SK-N-SH treated with all-trans-retinoic acid at 6 μM for 48 hours (cell line): ENCODE data around the gene C12orf42.

ENCODE experiments used
- ARNTL ChIP-seq: fragments of 450-650 bp; formaldehyde crosslinking; IDR thresholded peaks from 2 replicates; pipeline ENCODE4 v1.5.0; 2020; ENCODE audit warnings: low read depth, mild to moderate bottlenecking, moderate library complexity, borderline replicate concordance
- OSR1 ChIP-seq: fragments of 250-450 bp; sonication (Bioruptor Pico); IDR thresholded peaks from 2 replicates; pipeline ENCODE4 v1.8.0; 2022; ENCODE audit warnings: moderate library complexity, mild to moderate bottlenecking, inconsistent platforms
- RARB ChIP-seq: fragments of 250-450 bp; sonication (Bioruptor Pico); IDR thresholded peaks from 2 replicates; pipeline ENCODE4 v1.8.0; 2021; ENCODE audit warnings: mild to moderate bottlenecking, moderate library complexity
- SNAI2 ChIP-seq: fragments of 250-450 bp; sonication (Bioruptor Pico); IDR thresholded peaks from 2 replicates; pipeline ENCODE4 v1.5.0; 2020; ENCODE audit warnings: mild to moderate bottlenecking, moderate library complexity
- TCF4 ChIP-seq: fragments of 250-450 bp; sonication (Bioruptor Pico); IDR thresholded peaks from 2 replicates; pipeline ENCODE4 v1.8.0; 2021; ENCODE audit warnings: mild to moderate bottlenecking, moderate library complexity, borderline replicate concordance
- ZC3H10 ChIP-seq: fragments of 250-450 bp; sonication (Bioruptor Pico); IDR thresholded peaks from 2 replicates; pipeline ENCODE4 v1.5.1; 2021; ENCODE audit warnings: mild to moderate bottlenecking, moderate library complexity
- TF ChIP-seq, protein P1 (sequence below): fragments of 250-450 bp; sonication (Bioruptor Pico); IDR thresholded peaks from 2 replicates; pipeline ENCODE4 v1.5.1; 2020; ENCODE audit warnings: low read depth, mild to moderate bottlenecking, moderate library complexity
- TF ChIP-seq, protein P2 (sequence below): fragments of 250-450 bp; sonication (Bioruptor Pico); IDR thresholded peaks from 2 replicates; pipeline ENCODE4 v1.8.0; 2020; ENCODE audit warnings: mild to moderate bottlenecking, moderate library complexity, borderline replicate concordance
- TF ChIP-seq, protein P3 (sequence below): fragments of 250-450 bp; sonication (Bioruptor Pico); IDR thresholded peaks from 2 replicates; pipeline ENCODE4 v1.5.1; 2021; ENCODE audit warnings: mild to moderate bottlenecking, moderate library complexity

- no peak for TF ChIP-seq ZC3H10 (CRISPR knock-in tag)
- no peak for TF ChIP-seq SNAI2 (CRISPR knock-in tag)
- TF ChIP-seq, protein P1, sequence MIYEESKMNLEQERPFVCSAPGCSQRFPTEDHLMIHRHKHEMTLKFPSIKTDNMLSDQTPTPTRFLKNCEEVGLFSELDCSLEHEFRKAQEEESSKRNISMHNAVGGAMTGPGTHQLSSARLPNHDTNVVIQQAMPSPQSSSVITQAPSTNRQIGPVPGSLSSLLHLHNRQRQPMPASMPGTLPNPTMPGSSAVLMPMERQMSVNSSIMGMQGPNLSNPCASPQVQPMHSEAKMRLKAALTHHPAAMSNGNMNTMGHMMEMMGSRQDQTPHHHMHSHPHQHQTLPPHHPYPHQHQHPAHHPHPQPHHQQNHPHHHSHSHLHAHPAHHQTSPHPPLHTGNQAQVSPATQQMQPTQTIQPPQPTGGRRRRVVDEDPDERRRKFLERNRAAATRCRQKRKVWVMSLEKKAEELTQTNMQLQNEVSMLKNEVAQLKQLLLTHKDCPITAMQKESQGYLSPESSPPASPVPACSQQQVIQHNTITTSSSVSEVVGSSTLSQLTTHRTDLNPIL, result no peak
- no peak for TF ChIP-seq TCF4 (CRISPR knock-in tag)
- TF ChIP-seq, protein P2, sequence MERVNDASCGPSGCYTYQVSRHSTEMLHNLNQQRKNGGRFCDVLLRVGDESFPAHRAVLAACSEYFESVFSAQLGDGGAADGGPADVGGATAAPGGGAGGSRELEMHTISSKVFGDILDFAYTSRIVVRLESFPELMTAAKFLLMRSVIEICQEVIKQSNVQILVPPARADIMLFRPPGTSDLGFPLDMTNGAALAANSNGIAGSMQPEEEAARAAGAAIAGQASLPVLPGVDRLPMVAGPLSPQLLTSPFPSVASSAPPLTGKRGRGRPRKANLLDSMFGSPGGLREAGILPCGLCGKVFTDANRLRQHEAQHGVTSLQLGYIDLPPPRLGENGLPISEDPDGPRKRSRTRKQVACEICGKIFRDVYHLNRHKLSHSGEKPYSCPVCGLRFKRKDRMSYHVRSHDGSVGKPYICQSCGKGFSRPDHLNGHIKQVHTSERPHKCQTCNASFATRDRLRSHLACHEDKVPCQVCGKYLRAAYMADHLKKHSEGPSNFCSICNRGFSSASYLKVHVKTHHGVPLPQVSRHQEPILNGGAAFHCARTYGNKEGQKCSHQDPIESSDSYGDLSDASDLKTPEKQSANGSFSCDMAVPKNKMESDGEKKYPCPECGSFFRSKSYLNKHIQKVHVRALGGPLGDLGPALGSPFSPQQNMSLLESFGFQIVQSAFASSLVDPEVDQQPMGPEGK (CRISPR knock-in tag), result no peak
- TF ChIP-seq ARNTL (CRISPR knock-in tag), result no peak
- no peak for TF ChIP-seq RARB (CRISPR knock-in tag)
- no peak for TF ChIP-seq OSR1 (CRISPR knock-in tag)
- TF ChIP-seq, protein P3, sequence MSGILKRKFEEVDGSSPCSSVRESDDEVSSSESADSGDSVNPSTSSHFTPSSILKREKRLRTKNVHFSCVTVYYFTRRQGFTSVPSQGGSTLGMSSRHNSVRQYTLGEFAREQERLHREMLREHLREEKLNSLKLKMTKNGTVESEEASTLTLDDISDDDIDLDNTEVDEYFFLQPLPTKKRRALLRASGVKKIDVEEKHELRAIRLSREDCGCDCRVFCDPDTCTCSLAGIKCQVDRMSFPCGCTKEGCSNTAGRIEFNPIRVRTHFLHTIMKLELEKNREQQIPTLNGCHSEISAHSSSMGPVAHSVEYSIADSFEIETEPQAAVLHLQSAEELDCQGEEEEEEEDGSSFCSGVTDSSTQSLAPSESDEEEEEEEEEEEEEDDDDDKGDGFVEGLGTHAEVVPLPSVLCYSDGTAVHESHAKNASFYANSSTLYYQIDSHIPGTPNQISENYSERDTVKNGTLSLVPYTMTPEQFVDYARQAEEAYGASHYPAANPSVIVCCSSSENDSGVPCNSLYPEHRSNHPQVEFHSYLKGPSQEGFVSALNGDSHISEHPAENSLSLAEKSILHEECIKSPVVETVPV (CRISPR knock-in tag), result no peak
Measured at GRCh38 chr12:103373088-103373523, 122.7 kb downstream of the C12orf42 start.
